ENCODE measurements around the gene STK17A.
"Not testable (repeated sequence)": the region's sequence is repeated elsewhere in the genome, so short reads cannot be mapped to it uniquely, and the experiment has no call there.

Gene STK17A

GRCh38 chr7:43593010-43593409 is 10.1 kb downstream of the STK17A start:
- no peak for DNase-seq (ENCODE audit: insufficient read length, low spot score)
- FAIRE-seq: no peak

- FAIRE-seq (no peak), DNase-seq (ENCODE audit: insufficient read length, low spot score) (no peak)
Measured at GRCh38 chr7:43594020-43594419, 11.1 kb downstream of the STK17A start.

GRCh38 chr7:43596426-43596825 is 13.5 kb downstream of the STK17A start:
- not testable (repeated sequence) for FAIRE-seq; DNase-seq (ENCODE audit: insufficient read length, low spot score)

- DNase-seq (ENCODE audit: insufficient read length, low spot score) (no peak), FAIRE-seq (no peak)
Measured at GRCh38 chr7:43600056-43600455, 17.1 kb downstream of the STK17A start.

- no peak for DNase-seq (ENCODE audit: insufficient read length, low spot score)
- no peak for FAIRE-seq
Measured at GRCh38 chr7:43602256-43602655, 19.3 kb downstream of the STK17A start.

DNA sequence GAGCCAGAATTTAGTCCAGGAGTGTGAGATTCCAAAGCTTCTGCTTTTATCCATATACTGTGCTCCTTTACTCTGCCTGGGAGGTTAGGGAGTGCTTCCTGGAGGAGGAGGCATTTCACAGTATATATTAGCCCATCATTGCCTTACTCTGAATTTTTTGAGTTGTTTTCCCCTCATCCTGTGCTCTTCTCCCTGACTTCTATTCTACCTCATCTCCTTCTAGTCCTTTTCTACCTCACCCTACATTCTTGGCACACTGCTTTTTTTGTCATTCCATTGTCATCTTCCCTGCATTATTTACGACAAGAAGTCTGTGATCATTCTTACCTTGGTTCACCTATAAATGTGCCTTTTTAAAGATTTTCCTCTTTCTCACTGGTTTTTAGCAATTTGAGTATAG is 21.3 kb downstream of the STK17A start:
- DNase-seq (ENCODE audit: insufficient read length, low spot score) (no peak), FAIRE-seq (no peak)

GRCh38 chr7:43609097-43609496 is 26.2 kb downstream of the STK17A start:
- no peak for DNase-seq (ENCODE audit: insufficient read length, low spot score)
- FAIRE-seq: no peak

GRCh38 chr7:43612128-43612527 is 29.2 kb downstream of the STK17A start:
- DNase-seq (ENCODE audit: insufficient read length, low spot score) (no peak), FAIRE-seq (no peak)

- DNase-seq (ENCODE audit: insufficient read length, low spot score): no peak
- no peak for FAIRE-seq
Measured at GRCh38 chr7:43612599-43613589, 30.0 kb downstream of the STK17A start.

GRCh38 chr7:43615558-43616145 is 32.7 kb downstream of the STK17A start:
- DNase-seq (ENCODE audit: insufficient read length, low spot score) (no peak), FAIRE-seq (no peak)

DNA sequence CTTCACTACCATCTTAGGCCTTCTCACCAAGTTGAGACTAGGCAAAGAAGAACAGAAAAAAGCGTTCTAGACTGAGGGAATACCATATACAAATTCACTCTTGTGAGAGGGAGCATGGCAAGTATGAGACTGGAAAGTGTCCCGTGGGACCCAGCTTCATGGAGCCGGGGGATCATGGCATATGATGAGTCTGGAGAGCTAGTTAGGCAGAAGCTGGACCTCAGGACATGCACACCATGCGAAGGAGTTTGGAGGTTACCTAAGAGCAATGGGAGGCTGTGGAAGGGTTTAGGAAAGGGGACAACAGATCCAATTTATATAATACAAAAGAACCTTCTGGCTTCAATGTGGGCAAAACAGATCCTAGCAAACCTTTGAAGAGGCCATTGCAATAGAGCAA is 34.1 kb downstream of the STK17A start:
- no peak for DNase-seq (ENCODE audit: insufficient read length, low spot score)
- FAIRE-seq: no peak

DNA sequence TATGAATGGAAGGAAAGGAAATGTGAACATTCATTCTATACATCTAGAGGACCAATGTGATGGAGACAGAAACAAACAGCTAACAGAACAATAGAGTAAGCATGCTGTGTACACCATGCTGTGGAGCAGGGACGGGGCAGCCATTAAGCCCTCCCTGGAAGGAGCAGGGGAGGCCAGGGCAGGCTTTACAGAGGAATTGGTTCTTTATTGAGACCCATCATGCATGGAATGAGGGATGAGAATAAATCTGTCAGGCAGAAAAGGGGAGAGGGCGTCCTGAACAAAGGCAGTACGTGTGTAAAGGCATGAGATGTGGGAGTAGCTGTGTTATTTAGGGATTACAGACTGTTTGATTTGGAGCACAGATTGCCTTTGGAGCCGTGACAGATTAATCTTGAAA is 35.2 kb downstream of the STK17A start:
- no peak for FAIRE-seq
- no peak for DNase-seq (ENCODE audit: insufficient read length, low spot score)

- DNase-seq (ENCODE audit: insufficient read length, low spot score) (peak; percentile 12), FAIRE-seq (no peak)
Measured at GRCh38 chr7:43619213-43620012, 36.5 kb downstream of the STK17A start.

DNA sequence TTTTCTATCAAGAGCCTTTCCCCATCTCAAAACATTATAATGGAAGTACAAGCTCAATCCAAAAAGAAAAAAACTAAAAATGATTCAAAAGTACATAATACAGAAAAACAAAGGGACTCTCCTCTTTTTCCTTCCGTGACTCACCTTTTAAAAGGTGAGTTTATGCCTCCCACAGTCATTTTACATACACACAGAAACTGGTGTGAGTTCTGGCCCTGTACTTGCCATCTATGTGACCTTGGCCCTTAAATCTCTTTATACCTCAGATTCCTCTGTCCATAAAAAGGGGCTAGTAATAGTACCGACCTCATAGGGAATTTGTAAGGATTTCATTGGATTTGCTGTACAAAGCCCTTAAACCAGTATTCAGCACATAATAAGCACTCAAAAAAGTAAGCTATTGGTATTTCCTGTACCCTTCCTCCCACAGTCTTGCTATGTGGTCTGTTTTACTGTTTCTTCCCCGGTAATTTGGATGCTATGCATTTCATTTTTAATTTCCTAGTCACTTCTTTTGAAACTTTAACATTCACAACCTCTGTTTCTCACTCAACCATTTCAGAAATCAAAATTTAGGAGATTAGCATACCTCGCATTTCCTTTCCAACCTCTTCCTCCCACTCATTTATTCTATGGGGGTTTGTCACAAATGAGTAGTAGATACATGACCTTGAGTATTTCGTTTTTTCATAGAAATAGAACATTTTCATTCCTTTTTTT is 39.0 kb downstream of the STK17A start:
- FAIRE-seq: no peak
- no peak for DNase-seq (ENCODE audit: insufficient read length, low spot score)

- FAIRE-seq (no peak), DNase-seq (ENCODE audit: insufficient read length, low spot score) (no peak)
Measured at GRCh38 chr7:43624156-43624555, 41.2 kb downstream of the STK17A start.

DNA sequence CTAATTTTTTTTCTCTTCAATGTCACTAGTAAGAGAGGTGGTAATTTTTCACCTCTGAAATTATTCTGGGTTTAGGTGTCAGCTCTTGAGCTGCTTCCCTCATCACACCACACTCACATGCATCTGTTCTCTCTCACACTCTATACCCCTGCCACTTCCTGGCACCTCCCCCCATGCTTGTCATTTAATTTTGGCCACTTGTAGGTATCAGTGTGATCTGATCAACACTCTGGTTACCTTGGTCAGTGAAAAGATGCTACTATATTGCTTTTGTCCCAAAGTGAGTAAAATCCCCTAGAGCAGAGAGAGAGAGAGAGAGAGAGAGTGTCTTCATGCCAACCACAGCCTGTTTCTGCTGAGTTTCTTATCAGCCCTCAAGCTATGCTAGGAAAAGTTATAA is 42.5 kb downstream of the STK17A start:
- FAIRE-seq (no peak), DNase-seq (ENCODE audit: insufficient read length, low spot score) (no peak)

DNA sequence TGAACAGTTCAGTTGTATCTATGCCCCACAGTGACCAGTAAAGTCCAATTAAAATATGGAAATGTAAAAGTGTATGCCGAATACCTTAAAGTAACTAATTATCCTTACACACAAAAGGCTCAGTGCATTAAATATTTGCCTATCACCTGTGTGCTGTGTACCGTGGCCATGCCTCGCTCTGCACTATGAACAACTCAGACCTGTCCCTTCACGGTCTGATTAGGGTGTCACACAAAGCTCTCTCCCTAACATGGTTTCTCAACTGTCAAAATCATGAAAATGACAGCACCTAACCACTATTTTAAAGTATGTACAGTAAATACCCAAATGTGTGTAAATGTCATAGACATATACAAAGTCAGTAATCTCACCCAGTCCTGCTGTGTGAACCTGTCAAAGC is 43.1 kb downstream of the STK17A start:
- FAIRE-seq (peak; percentile 13), DNase-seq (ENCODE audit: insufficient read length, low spot score) (no peak)

DNA sequence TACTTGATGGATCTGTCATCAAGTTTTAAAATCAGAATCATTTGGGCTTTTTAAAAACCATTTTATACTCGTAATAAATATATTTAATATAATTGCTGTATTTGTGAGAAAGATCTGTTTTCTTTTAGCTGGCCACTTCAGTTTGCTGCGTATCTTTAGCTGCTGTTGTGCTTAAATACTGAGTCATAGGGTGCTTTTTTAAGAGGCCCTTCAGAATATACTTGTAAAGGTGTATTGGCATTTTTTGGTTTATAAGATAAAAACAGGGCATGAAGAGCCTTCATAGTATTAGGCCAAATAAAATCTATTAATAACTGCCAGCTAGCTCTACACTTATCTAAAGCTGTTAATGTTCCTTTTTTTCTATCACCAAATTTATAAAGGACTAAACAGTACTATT is 43.8 kb downstream of the STK17A start:
- DNase-seq (ENCODE audit: insufficient read length, low spot score) (no peak), FAIRE-seq (no peak)

GRCh38 chr7:43627798-43628197 is 44.9 kb downstream of the STK17A start:
- DNase-seq (ENCODE audit: insufficient read length, low spot score); FAIRE-seq: not testable (repeated sequence)

DNA sequence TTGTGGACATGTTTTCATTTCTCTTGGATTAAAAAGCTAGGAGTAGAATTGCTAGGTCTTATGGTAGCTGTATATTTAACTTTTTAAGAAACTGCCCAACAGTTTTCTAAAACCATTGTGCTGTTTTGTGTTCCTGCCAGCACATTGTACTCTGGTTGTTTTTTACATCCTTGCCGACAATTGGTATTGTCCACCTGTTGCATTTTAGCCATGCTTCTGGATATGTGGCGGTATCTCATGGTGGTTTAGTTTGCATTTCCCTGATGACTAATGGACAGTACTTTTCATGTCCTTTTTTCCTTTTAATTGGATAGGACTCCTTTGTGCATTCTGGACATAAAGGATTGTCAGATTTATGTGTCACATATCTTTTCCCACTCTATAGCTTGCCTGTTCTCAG is 45.5 kb downstream of the STK17A start:
- FAIRE-seq (no peak), DNase-seq (ENCODE audit: insufficient read length, low spot score) (no peak)

GRCh38 chr7:43629857-43630256 is 46.9 kb downstream of the STK17A start:
- FAIRE-seq (no peak), DNase-seq (ENCODE audit: insufficient read length, low spot score) (no peak)
